ENCODE results near the gene WDR41. TPM values are rescaled to one million over a fixed set of nuclear protein-coding genes. Genes with fewer than 3 reads are reported as not detected.

The WDR41 gene
- total RNA-seq, 4 donors from 2014 or later, result 11.7 to 49.5 (median 30.8) TPM

DNA sequence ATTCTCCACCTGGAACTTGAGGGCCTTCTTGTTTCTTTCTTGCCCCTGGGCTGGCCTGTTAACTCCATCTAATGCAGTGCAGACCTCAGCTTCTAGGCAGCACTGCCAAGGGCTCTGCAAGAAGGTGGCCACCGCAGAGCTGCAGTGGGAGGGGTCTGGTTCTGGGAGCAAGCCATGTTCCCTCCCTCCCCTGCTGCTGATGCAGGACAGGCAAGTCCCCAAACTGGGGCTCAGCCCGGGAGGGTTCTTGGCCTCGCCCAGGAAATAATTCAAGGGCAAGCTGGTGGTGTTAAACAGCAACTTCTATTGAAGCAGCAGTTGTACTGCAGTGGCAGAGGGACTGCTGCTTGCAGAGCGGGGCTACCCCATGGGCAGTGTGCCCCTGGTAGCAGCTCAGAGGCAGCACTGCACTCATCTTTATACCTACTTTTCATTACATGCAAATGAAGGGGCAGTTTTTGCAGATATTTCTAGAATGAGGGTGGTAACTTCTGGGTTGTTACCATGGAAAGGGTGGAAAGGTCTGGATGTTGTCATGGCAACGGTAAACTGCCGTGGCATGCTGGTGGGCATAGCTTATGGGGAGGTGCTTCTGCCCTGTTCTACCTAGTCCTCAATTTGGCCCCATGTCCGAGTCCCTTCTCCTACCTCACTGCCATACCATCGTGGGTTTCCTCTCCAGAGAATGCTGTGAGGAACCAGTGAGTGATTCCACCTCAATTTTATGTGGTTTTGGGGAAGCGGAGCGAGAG is 82.1 kb downstream of the WDR41 start:
- Histone ChIP-seq H3K4me1 (no peaks in the 10 kb centered on the region), H3K36me3 (no peaks in the 10 kb centered on the region), H3K27me3 (no peaks in the 10 kb centered on the region), H3K4me3 (no peak overlapping the region), H3K27ac (no peak overlapping the region), H3K9me3 (no peaks in the 10 kb centered on the region)
- DNase-seq, result no peak
- TF ChIP-seq, protein P1, sequence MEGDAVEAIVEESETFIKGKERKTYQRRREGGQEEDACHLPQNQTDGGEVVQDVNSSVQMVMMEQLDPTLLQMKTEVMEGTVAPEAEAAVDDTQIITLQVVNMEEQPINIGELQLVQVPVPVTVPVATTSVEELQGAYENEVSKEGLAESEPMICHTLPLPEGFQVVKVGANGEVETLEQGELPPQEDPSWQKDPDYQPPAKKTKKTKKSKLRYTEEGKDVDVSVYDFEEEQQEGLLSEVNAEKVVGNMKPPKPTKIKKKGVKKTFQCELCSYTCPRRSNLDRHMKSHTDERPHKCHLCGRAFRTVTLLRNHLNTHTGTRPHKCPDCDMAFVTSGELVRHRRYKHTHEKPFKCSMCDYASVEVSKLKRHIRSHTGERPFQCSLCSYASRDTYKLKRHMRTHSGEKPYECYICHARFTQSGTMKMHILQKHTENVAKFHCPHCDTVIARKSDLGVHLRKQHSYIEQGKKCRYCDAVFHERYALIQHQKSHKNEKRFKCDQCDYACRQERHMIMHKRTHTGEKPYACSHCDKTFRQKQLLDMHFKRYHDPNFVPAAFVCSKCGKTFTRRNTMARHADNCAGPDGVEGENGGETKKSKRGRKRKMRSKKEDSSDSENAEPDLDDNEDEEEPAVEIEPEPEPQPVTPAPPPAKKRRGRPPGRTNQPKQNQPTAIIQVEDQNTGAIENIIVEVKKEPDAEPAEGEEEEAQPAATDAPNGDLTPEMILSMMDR (IDR thresholded peaks at IDR 0.05), result no peak
- TF ChIP-seq POLR2A (IDR thresholded peaks at IDR 0.05), result no peak

DNA sequence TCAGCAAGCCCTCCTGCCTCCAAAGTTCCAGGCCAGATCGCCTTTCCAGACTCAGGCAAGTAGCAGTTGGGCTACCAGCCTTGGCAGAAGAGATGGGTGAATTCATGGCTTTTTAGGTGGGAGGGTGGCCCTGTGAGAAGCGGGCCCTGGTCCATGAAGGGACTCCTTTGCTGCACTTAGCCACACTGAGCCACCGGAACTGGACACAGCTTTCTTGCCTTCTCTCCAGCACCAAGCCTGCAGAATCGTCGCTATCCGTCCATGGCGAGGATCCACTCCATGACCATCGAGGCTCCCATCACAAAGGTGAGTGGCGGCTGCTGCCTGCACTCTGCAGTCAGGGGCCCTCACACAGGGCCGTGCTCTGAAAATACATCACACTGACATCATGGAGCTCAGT is 85.0 kb downstream of the WDR41 start:
- Histone ChIP-seq H3K36me3 (no peaks in the 10 kb centered on the region), H3K27me3 (no peaks in the 10 kb centered on the region), H3K9me3 (no peaks in the 10 kb centered on the region), H3K27ac (no peak overlapping the region), H3K4me1 (no peaks in the 10 kb centered on the region), H3K4me3 (no peak overlapping the region)
- no peak for DNase-seq
- TF ChIP-seq, protein P1 (IDR thresholded peaks at IDR 0.05), result no peak
- no peak for TF ChIP-seq POLR2A (IDR thresholded peaks at IDR 0.05)

DNA sequence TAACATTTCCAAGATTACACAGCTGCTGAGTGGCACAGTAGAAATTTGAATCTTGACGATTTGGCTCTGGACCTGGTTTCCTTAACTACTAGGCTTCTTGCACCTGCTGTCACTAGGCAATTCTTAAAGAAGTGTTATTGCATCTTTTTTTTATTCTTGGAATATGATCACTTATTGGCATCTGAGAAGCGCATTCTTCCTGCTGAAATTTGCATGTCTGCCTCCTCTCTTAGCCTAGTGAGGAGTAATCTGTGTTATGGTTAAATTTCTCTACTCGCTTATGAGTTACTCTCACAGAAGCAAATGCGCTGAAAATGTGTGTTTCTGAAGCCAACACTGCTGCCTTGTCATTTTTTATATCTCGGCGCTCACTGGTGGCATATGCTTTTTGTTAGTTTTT is 89.3 kb downstream of the WDR41 start:
- no peak overlapping the region for H3K4me3 ChIP-seq
- no peaks in the 10 kb centered on the region for H3K36me3 ChIP-seq
- H3K4me1 ChIP-seq, result no peaks in the 10 kb centered on the region
- H3K27me3 ChIP-seq, result no peaks in the 10 kb centered on the region
- no peak overlapping the region for H3K27ac ChIP-seq
- TF ChIP-seq POLR2A (IDR thresholded peaks at IDR 0.05), result no peak
- TF ChIP-seq, protein P1 (IDR thresholded peaks at IDR 0.05), result no peak
- H3K9me3 ChIP-seq, result no peaks in the 10 kb centered on the region
- DNase-seq, result no peak

DNA sequence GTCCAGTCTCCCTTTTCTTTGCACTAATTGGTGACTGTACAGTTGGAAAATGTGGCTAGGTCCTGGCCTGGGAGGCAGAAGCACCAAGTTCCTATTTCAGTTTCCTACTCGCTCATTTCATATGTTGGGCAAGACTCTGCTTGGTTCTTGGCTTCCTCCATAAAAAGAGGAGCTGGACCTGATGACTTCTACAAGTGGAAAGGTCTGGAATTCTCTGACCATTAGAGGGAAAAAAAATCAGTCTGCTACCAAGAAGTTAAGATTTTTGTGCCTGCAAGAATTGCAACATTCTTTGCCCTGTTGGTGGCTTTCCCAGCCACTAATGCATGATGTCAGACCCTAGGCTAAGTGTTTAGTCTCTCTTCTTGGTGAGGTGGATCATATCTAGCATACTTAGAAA is 91.5 kb downstream of the WDR41 start:
- H3K9me3 ChIP-seq, result no peaks in the 10 kb centered on the region

DNA sequence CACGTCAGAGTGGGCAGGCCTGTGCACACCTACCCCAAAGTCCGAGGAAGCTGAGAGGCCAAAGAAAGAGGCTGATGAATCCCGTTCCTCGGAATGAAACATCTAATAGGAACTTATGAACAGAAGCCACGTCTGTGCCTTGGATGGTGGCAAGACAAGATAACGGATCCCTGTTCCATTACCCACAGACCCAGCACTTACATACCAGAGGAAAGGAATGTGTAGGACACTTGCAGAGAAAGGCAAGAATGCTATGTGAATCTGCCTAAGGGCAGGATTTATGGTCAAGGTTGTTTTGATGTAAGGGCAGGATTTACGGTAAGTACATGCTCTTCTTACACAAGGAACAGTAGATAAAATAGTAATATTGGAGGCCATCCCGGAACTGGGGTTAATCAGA is 93.2 kb downstream of the WDR41 start:
- Histone ChIP-seq H3K27ac (no peak overlapping the region), H3K27me3 (no peaks in the 10 kb centered on the region), H3K4me3 (no peak overlapping the region), H3K4me1 (no peaks in the 10 kb centered on the region), H3K36me3 (no peaks in the 10 kb centered on the region), H3K9me3 (no peaks in the 10 kb centered on the region)
- no peak for TF ChIP-seq POLR2A (IDR thresholded peaks at IDR 0.05)
- no peak for DNase-seq

More for the DNA sequence above, 91.5 kb downstream of the WDR41 start:
- H3K27ac ChIP-seq, result no peak overlapping the region
- no peaks in the 10 kb centered on the region for H3K36me3 ChIP-seq
- TF ChIP-seq, protein P1 (IDR thresholded peaks at IDR 0.05), result no peak
- TF ChIP-seq POLR2A (IDR thresholded peaks at IDR 0.05), result no peak
- H3K4me3 ChIP-seq, result no peak overlapping the region
- H3K27me3 ChIP-seq, result no peaks in the 10 kb centered on the region
- DNase-seq, result no peak
- no peaks in the 10 kb centered on the region for H3K4me1 ChIP-seq

DNA sequence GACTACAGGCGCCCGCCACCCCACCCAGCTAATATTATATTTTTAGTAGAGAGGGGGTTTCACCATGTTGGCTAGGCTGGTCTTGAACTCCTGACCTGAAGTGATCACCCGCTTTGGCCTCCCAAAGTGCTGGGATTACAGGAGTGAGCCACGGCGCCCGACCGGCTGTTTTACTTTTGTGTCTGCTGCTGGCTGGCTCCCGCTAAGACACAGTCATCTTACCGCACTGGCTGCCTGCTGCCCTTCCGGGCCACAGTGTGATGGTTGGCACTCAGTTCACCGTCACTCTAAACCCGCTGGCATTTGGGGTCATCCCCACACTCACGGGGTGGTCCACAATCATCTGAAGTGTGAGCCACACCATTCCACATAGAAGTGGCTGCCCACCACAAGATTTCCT is 93.7 kb downstream of the WDR41 start:
- Histone ChIP-seq H3K4me3 (no peak overlapping the region), H3K36me3 (no peaks in the 10 kb centered on the region), H3K4me1 (no peaks in the 10 kb centered on the region), H3K27ac (no peak overlapping the region), H3K27me3 (no peaks in the 10 kb centered on the region), H3K9me3 (no peaks in the 10 kb centered on the region)
- no peak for DNase-seq
- TF ChIP-seq POLR2A (IDR thresholded peaks at IDR 0.05), result no peak
- TF ChIP-seq, protein P1 (IDR thresholded peaks at IDR 0.05), result no peak

Measured in Peyer's patch (tissue), 4 donors.